Measurements from ENCODE around the gene ACBD5. TPM values are rescaled to one million over a fixed set of nuclear protein-coding genes. Genes with fewer than 3 reads are reported as not detected.
A peak's percentile ranks its signal among the peaks of the same experiment; 100 is the strongest.

Gene ACBD5
- total and polyA plus RNA-seq, 12 donors, result 10.4 to 70.3 (median 45.7) TPM

DNA sequence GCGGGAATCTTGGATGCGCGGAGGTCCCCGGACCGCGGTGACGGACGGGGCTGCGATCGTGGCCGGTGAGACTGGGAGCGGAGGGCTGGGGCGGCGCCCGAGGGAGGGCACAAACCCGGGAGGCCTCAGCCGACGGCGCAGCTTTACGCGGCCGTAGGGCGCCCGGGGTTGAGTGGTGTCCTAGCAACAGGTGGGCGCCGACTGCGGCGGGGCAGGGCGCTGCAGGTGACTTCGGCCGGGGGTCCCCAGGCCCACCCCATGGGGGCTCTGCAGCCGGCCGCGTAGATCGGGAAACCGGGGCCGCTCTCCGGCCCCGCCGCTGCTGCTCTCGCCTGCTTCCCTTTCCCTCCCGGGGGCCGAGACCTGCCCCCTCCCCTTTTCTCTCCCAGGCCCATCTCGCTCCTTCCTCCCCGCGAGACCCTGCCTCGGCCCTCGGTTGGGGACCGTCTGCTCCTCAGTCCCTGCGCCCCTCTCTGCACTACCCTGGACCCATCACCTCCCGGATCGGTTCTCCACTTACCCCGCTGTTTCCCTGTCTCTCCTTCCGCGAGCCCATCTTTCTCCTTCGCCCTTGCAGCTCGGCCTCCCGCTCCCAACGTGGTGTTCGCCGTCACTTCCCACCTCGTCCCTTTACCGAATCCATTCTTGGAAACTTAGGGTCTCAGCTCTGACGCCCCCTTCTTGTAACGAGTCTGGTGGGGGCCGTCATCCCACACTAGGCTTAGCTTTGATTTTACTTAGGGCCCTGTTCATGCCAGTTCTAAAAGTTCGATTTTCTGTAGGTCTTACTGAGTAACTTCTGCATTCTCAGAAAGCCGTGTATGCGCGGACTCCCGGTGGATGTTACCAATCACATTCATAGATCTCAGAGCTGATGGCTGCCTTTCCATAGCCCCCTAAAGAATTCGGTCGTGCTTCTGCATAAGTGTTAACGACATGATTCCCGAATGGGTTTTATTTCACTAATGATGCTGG lies 18.5 kb upstream of the ACBD5 start:
- no peak for DNase-seq
- H3K27me3 ChIP-seq, result peaks cover 11% of the 10 kb centered on the region
- H3K27ac ChIP-seq, result no peak overlapping the region
- H3K9me3 ChIP-seq (replicated peaks in 1 of 3), result no peaks in the 10 kb centered on the region
- 11 to 21% (median 15%) methylated on average over 38 to 75 of the region's 75 CpGs for WGBS, 4 donors
- H3K36me3 ChIP-seq (replicated peaks in 1 of 2), result no peaks in the 10 kb centered on the region
- intact Hi-C loops (cut with DNase I), result no loop called here
- H3K4me3 ChIP-seq, result peak overlapping the region in 2 of 4 donors; percentile 16 to 63
- H3K4me1 ChIP-seq (replicated peaks in 1 of 2), result peaks cover 0 to 8% of the 10 kb centered on the region in 2 donors
- TF ChIP-seq POLR2A (IDR thresholded peaks at IDR 0.05), result no peak
- TF ChIP-seq, protein P1, sequence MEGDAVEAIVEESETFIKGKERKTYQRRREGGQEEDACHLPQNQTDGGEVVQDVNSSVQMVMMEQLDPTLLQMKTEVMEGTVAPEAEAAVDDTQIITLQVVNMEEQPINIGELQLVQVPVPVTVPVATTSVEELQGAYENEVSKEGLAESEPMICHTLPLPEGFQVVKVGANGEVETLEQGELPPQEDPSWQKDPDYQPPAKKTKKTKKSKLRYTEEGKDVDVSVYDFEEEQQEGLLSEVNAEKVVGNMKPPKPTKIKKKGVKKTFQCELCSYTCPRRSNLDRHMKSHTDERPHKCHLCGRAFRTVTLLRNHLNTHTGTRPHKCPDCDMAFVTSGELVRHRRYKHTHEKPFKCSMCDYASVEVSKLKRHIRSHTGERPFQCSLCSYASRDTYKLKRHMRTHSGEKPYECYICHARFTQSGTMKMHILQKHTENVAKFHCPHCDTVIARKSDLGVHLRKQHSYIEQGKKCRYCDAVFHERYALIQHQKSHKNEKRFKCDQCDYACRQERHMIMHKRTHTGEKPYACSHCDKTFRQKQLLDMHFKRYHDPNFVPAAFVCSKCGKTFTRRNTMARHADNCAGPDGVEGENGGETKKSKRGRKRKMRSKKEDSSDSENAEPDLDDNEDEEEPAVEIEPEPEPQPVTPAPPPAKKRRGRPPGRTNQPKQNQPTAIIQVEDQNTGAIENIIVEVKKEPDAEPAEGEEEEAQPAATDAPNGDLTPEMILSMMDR (IDR thresholded peaks at IDR 0.05), result no peak

DNA sequence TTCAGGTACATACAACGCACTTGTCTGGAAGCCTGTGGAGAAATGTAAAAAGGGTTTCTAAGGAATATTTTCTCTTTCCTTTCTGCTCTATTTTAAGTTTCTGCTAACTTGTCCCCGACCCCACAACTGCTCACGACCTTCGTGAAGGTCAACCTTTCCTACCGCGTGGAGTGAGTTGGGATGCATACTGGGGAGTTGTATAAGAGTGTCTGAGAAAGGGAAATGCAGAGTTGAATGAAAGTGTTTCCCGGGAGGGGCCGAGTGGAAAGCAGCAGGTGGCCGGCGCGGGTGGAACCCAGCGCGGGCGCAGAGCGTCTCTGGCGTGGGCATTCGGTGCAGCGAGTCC lies 17.9 kb upstream of the ACBD5 start:
- Histone ChIP-seq H3K27me3 (peaks cover 11% of the 10 kb centered on the region), H3K4me3 (peak overlapping the region in 2 of 4 donors; percentile 16 to 63), H3K4me1 (replicated peaks in 1 of 2) (peaks cover 0 to 8% of the 10 kb centered on the region in 2 donors), H3K27ac (no peak overlapping the region), H3K36me3 (replicated peaks in 1 of 2) (no peaks in the 10 kb centered on the region), H3K9me3 (replicated peaks in 1 of 3) (no peaks in the 10 kb centered on the region)
- intact Hi-C loops (cut with DNase I), result no loop called here
- no peak for DNase-seq
- TF ChIP-seq, protein P1 (IDR thresholded peaks at IDR 0.05), result no peak
- TF ChIP-seq POLR2A (IDR thresholded peaks at IDR 0.05), result no peak
- WGBS, 4 donors, result 5 to 9% (median 5%) methylated on average over 14 to 18 of the region's 18 CpGs

DNA sequence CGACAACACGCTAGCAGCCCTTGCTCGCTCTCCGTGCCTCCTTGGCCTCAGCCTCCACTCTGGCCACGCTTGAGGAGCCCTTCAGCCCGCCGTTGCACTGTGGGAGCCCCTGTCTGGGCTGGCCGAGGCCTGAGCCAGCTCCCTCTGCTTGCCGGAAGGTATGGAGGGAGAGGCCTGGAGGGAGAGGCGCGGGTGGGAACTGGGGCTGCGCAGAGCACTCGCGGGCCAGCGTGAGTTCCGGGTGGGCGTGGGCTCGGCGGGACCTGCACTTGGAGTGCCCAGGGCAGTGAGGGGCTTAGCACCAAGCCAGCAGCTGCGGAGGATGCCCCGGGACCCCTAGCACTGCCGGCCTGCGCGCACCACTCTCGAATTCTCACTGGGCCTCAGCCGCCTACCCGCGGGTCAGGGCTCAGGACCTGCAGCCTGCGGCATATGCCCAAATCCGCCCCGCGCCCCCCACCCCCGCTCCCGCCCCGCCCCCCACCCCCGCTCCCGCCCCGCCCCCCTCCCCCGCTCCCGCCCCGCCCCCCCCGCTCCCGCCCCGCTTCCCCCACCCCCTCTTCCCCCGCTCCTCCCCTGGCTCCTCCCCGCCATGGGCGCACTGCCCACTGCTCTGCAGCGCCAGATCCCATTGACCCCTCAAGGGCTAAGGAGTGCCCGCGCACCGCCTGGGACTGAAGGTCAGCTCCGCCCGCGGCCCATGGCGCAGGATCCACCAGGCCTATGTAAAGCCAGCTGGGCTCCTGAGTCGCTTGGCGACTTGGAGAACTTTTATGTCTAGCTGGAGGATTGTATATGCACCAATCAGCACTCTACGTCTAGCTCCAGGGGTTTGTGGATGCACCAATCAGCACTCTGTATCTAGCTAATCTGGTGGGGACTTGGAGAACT lies 15.9 kb upstream of the ACBD5 start:
- 89 to 98% (median 97%) methylated on average over 14 to 43 of the region's 58 CpGs for WGBS, 4 donors

More for the DNA sequence above, 15.9 kb upstream of the ACBD5 start:
- Histone ChIP-seq H3K4me3 (no peak overlapping the region), H3K36me3 (replicated peaks in 1 of 2) (no peaks in the 10 kb centered on the region), H3K4me1 (replicated peaks in 1 of 2) (peaks cover 0 to 8% of the 10 kb centered on the region in 2 donors), H3K27me3 (peaks cover 11% of the 10 kb centered on the region), H3K27ac (no peak overlapping the region), H3K9me3 (replicated peaks in 1 of 3) (no peaks in the 10 kb centered on the region)
- TF ChIP-seq, protein P1 (IDR thresholded peaks at IDR 0.05), result no peak
- no peak for TF ChIP-seq POLR2A (IDR thresholded peaks at IDR 0.05)
- intact Hi-C loops (cut with DNase I), result no loop called here
- no peak for DNase-seq
